Endothelial cell of coronary artery (primary cell): Measurements from ENCODE around the gene GLMP. TPM values are rescaled to one million over a fixed set of nuclear protein-coding genes. Genes with fewer than 3 reads are reported as not detected.

ENCODE experiments used
- total RNA-seq: library from RNA; depleted of rRNA; stranded (reverse); fragments of >200 nt; gene quantifications from 2 replicates; pipeline ENCODE4 v1.2.3, GENCODE V29; 2014

Gene GLMP
- 31.9 and 38.0 TPM in 2 replicates for total RNA-seq

DNA sequence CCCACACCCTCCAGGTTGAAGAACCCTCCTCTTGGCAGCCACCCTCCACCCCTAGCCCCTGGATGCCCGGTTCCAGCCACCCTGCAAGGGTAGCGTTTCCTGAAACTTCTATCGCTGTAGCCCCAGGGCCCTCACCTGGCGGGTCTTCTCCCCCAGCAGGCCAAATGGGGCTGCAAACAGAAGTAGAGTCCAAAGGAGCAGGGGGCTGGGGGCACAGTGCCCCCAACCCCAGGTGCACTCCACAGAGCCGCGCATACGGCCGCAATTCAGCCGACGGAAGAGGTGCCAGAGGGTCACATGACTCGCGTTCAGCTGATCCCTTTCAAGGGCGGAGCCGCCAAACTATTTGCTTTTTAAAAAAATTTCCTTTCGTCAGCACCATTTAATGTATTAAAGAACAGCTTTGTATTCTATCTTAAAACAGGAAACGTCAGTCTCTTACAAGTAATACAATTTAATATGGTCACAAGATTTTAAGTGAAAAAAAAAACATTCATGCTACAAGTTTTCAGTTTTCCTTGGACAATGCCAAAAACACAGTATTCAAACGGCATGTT, at the start of gene GLMP:
Gene GLMP, minus strand, starts transcription at position 289 of the 557 bp plus-strand sequence. Its CDS starts 34 bp downstream, at position 255.

DNA sequence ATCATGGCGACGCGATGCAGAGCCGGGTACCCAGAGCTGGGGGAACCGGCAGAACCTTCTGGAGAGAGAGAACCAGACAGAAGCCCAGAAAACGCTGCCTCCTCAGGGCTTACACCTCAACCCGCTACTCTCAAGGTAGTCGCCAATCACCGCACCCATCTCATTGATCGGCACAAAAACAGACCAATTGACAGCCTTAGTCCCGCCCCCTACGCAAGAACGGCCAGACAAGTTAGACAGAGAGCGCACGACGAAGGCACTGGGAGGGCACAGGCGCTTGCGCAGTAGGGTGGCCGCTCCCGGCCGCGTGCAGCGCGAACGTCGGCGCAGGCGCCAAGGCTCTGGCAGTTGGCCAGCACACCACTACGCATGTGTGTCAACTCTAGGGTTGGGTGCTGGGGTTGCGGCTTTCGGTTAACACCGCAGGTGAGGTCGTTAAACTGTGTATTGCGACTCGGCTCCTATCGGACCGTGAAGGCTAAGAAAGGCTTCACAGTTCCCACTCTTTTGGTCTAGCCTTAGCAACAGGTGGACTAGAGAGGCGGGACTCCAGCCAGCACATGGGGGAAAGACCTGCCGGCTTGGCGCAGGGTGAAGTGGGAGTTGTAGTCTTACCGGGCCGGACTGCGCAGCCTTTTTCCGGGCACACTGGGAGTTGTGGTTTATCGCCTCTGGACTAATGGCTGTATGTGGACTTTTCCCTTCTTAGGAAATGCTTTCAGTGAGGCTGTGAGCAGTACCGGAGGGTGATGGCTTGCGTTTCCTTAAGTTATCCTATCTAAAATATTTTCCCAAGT, 42.9 kb upstream of the GLMP start, which contains the start of the genes CCT3 and TSACC:
Gene CCT3, minus strand, starts transcription at position 113 of the 797 bp plus-strand sequence. Its CDS starts 108 bp downstream, at position 5.
Gene TSACC, plus strand, starts transcription at position 347 of the 797 bp plus-strand sequence. CDS start 1,232 bp downstream, outside the sequence.

GRCh38 chr1:156298852-156299357, 3.4 kb upstream of the GLMP start, which contains the start of gene VHLL:
TSS of gene VHLL (minus strand) at chr1:156299307. CDS start at chr1:156299189, 118 bp downstream.

DNA sequence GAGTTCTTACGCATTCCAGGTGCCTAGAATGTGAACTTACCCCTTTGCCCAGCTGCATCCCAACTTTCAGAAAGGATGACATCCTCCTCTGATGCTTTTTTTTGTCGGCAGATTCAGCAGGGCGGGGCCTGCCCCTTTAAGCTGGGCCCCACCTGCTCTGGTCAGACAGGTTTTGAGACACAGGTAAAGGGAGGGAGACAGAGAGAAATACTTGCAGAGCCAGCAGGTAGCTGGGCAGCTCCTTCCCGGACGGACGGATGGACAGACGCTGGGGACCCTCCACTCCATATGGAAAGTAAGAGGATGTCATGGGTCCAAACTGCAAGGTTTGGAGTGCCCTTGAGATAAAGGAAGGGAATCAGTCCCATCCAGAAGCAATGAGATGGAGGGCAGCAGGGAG, 11.4 kb downstream of the GLMP start, which contains the start of gene TMEM79:
Gene TMEM79, plus strand, starts transcription at position 214 of the 400 bp plus-strand sequence. CDS start 902 bp downstream, outside the sequence.

DNA sequence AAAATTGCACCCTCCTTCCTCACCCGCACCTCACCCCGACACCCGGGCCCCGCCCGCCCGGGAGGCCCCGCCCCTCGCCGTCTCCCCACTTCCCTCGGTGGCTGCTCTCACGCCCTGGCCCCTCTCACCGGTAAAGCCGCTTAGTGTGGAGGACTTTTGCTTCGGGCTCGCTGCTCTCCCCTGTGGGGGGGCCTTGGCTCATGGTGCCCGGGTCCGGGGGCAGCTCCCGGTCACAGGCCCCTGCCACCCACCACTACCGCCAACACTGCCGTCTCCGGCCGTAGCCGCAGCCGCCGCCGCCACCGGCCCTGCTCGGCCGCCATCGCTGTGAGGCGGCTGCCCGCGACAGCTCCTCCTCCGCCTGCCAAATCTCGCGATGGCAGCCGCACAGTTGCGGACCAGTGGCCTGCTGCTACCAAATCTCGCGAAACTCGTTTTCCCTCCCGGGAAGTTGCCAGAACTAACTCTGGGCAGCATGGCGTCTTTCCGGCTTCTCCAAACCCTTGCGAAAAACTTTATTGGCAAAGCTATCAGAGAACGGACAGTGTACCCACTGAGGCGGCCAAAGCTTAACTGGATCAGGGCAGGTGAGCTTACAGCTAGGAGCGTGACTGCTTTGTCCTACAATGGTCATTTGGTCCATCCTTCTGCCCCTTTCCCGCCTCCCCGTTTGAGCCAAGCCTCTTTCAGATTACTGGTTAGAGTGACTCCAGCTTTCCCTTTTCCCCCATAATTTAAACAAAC, 12.8 kb downstream of the GLMP start, which contains the start of gene SMG5:
Gene SMG5, minus strand, starts transcription at position 347 of the 744 bp plus-strand sequence. Its CDS starts 145 bp downstream, at position 202.

GRCh38 chr1:156247460-156248322, 47.8 kb downstream of the GLMP start, which contains the start of gene PAQR6:
TSS of gene PAQR6 (minus strand) at chr1:156248056. CDS start at chr1:156246731, 1,325 bp downstream.

Other genes starting within 250 kb of the GLMP start
- 17.2 and 17.4 TPM in 2 replicates for gene UBQLN4, start 241.9 kb downstream of the GLMP start, total RNA-seq
- 71.8 and 96.3 TPM in 2 replicates for gene LAMTOR2, start 240.9 kb downstream of the GLMP start, total RNA-seq
- not detected in 2 replicates for gene RAB25, start 234.5 kb downstream of the GLMP start, total RNA-seq
- gene MEX3A, start 213.2 kb downstream of the GLMP start, total RNA-seq: 5.6 and 12.3 TPM in 2 replicates
- 737 and 1,090 TPM in 2 replicates for gene LMNA, start 181.0 kb downstream of the GLMP start, total RNA-seq
- gene SEMA4A, start 142.1 kb downstream of the GLMP start, total RNA-seq: 0.27 and 0.56 TPM in 2 replicates
- gene SLC25A44, start 101.6 kb downstream of the GLMP start, total RNA-seq: 8.3 and 10.0 TPM in 2 replicates
- gene PMF1, start 82.7 kb downstream of the GLMP start, total RNA-seq: 32.5 and 45.0 TPM in 2 replicates
- 0.19 and 0.27 TPM in 2 replicates for gene BGLAP, start 53.5 kb downstream of the GLMP start, total RNA-seq
- gene PAQR6, start 47.6 kb downstream of the GLMP start, total RNA-seq: 0.27 and 0.47 TPM in 2 replicates
- 48.9 and 61.2 TPM in 2 replicates for gene SMG5, start 12.9 kb downstream of the GLMP start, total RNA-seq
- gene TMEM79, start 11.4 kb downstream of the GLMP start, total RNA-seq: 1.2 and 1.5 TPM in 2 replicates
- gene VHLL, start 3.6 kb upstream of the GLMP start, total RNA-seq: 0.09 TPM in 1 of 2 replicates, not detected in the other
- 671 and 748 TPM in 2 replicates for gene CCT3, start 42.6 kb upstream of the GLMP start, total RNA-seq
- gene TSACC, start 42.8 kb upstream of the GLMP start, total RNA-seq: not detected in 2 replicates
- not detected in 2 replicates for gene RHBG, start 73.5 kb upstream of the GLMP start, total RNA-seq
- 4.2 and 6.7 TPM in 2 replicates for gene MEF2D, start 205.1 kb upstream of the GLMP start, total RNA-seq